SK-MEL-5 (cell line): ENCODE results near the gene MKNK1. TPM values are rescaled to one million over a fixed set of nuclear protein-coding genes. Genes with fewer than 3 reads are reported as not detected.

Experiments
- DNase-seq: peaks from one replicate; pipeline ENCODE4 v3.0.0-alpha.2; 2016; ENCODE audit warnings: low read depth, low spot score
- in situ Hi-C: cut with HindIII; loops from 2 replicates; pipeline ENCODE4 v1.10.0; 2016; ENCODE audit warnings: low sequenced_read_pairs, high pct_unique_total_duplicates, low pct_unique_long_range_greater_than_20kb
- total RNA-seq: library from RNA; depleted of rRNA; stranded (reverse); fragments of >200 nt; shearing (Covaris generic); gene quantifications from 2 replicates; pipeline ENCODE4 v1.2.3, GENCODE V29; 2014

MKNK1 gene
- total RNA-seq, 1 experiment from 2014 or later, result 16.2 TPM

DNA sequence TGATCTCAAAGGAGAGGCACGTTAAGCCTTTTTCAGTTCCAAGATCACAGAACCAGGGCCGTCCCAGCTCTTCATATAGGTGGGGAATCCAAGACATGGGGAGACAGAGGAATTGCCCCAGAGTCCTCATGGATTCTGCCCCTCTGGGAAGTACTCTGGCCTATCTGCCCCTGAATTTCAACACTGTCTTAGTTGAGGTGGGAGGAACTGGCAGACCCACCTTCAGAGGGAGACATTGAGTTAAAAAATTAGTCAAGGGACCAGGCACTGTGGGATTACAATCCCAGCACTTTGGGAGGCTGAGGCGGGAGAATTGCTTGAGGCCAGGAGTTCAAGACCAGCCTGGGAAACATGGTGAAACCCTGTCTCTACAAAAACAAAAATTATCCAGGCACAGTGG lies 50.6 kb downstream of the MKNK1 start:
- DNase-seq, result no peak
- in situ Hi-C loops, result no loop called here

DNA sequence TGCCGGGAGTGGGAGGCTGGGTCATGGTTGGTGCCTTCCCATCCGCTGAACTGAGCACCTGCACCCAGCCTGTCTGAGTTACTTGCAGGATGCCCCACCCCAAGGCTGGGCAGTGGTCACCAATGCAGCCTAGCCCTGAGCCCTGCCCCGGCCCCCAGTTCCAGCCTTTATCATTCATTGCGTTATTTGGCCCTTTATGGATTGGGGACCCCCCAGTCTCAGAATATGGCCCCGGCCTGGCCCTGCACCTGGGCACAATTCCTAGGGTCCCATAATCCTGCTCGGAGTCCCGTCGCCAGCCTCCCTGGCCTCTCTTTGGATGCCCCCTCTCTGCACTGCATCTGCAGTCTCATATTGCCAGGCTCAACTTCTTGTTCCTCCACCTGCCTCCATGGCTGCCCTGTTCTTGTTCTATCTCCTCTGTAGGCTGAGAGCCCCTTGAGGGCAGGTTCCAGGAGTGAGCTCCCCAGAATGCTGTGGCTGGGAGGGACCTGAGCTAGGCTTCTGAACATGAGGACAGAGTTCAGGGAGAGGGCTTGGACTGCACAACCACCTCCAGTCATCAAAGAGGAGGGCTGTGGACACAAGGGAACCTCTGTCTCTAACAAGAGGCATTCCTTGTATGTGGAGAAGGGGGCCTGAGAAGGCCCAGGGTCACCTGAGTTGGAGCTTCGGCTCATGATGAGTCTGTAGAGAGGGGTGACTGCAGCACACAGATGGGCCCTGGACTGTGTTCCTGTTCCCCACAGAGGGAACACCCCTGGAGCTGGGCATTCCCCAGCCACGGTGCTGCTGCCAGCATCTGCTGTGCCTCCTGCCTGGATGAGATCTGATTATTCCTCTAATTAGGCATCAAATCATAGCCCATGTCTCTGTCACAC lies 51.5 kb downstream of the MKNK1 start:
- in situ Hi-C loops, result no loop called here
- DNase-seq, result peak; percentile 55

DNA sequence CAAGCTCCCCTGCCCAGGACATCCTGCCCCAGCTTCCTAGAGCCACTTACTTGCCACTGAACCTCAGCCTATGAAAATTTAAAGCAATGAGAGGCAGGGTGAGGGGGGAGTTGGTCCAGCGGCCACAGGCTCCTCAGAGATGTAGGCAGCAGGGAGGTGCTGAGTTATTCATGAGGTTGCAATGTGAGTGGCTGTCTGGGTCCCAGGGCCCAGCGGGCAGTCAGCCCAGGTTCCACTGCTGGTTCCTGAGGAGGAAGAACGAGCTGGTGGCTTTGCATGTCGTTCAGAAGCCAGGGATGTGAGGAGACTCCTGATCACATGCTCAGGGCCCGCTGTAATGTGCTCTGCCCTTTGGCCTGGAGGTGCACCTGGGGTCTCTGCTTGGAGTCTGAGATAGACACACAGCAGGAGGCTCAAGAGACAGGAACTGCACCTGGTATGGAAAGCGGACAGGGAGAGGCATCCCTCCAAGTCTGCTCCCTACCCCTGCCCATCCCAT lies 52.4 kb downstream of the MKNK1 start, which contains the start of gene KNCN:
KNCN (minus strand) TSS at position 51 of the 499 bp plus-strand sequence. CDS start 432 bp downstream, outside the sequence.
- in situ Hi-C loops, result no loop called here
- no peak for DNase-seq

DNA sequence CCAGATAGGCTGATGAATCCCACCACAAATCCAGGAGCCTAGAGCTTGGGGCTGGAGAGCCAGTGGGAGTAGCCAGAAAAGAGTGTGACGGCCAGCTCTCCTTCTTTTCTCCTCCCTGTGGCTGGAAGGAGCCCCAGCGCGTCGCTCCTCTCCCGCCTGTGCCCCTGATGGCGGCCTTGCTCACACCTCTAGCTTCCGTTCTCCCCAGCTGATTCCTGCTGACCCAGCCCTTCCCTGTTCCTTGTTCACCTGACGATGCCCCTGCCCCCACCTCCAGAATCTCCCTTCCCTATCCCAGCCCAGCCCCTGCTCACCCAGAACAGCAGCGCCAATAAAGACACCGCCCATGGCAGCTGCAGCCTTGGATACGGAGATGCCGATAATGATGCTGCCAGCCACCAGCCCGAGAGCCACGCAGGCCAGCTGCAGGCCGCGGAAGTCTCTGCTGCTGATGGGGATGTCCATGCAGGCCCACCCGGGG lies 53.3 kb downstream of the MKNK1 start:
- DNase-seq, result no peak
- in situ Hi-C loops, result no loop called here

GRCh38 chr1:46549697-46550681 lies 54.1 kb downstream of the MKNK1 start:
- no peak for DNase-seq
- in situ Hi-C loops, result no loop called here

GRCh38 chr1:46547481-46548383 lies 56.3 kb downstream of the MKNK1 start:
- DNase-seq, result peak; percentile 80
- in situ Hi-C loops, result no loop called here

DNA sequence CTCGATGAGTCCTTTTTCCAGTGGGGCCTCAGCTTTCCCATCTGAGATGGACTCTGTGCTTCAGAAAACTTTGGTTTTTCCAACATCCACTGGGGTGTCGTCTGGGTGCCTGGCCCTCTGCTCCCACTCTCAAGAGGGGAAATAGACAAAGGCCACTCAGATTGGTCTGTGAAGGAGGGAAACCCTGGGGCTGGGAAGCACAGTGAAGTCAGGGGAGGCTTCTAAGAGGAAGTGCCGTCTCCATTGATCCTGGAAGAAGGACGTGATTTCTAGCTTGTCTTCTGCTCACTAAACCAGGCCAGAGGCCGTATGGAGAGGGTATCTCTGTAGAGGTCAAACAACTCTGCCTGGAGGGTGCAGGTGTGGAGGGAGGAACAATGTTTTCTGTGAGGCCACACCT lies 57.9 kb downstream of the MKNK1 start:
- DNase-seq, result no peak
- in situ Hi-C loops, result no loop called here

- DNase-seq, result no peak
- in situ Hi-C loops, result no loop called here
Observed at GRCh38 chr1:46545784-46546183, 58.3 kb downstream of the MKNK1 start.

DNA sequence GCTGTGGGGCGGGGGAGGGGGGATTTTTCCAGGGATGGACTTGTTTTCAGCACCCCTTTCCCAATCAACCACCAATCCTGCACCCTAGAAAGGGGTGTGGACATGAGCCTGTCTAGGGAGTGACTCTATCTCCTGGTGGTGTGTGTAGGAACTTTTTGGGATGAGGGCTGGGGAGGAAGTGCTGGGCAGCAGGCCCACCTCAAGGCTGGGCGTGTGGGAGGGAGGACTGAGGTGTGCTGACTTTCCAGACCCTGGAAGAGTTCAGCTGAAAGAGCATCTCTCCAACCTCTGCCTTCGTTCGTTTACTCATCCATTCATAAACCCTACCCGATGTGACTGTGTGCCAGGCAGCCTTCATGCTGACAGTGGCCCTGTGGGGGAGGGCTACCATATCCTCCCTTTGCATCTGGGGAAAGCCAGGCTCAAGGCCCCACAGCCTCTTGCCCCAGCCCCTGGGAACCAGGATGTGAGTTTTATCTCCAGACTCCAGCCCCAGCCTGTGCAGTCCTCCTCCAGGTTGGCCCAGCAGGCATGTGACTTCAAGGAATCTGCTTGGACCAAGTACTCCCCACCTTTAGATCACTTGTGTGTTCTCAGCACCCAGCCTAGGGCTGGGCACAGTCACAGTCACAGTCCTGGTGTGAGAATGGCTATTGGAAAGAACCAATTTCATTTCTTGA lies 59.4 kb downstream of the MKNK1 start:
- in situ Hi-C loops, result no loop called here
- no peak for DNase-seq

- no peak for DNase-seq
- in situ Hi-C loops, result no loop called here
Observed at GRCh38 chr1:46543761-46544560, 60.1 kb downstream of the MKNK1 start.

GRCh38 chr1:46543382-46543760 lies 60.7 kb downstream of the MKNK1 start:
- in situ Hi-C loops, result no loop called here
- DNase-seq, result no peak

GRCh38 chr1:46539972-46540371 lies 64.1 kb downstream of the MKNK1 start:
- DNase-seq, result no peak
- in situ Hi-C loops, result no loop called here

DNA sequence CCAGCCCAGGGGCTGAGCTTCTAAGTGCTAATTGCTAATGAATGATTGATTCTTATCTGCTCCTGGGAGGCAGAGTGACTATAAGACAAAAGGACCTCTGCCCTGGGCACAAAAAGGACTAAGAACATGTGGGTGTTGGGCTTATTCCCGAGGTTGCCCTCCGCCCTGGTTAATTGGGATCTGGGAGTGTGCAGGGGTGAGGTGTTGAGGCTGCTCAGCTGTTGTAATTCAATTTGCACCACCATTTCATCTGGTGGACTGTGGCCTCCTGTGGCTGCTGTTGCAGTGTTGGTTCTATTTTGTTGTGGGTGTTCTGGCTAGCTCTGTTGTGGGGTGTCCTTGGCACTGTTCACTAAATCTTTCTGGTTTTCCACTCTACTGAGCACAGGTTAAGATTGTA lies 65.9 kb downstream of the MKNK1 start:
- in situ Hi-C loops, result no loop called here
- DNase-seq, result no peak

- in situ Hi-C loops, result no loop called here
- no peak for DNase-seq
Observed at GRCh38 chr1:46537651-46538050, 66.4 kb downstream of the MKNK1 start.

DNA sequence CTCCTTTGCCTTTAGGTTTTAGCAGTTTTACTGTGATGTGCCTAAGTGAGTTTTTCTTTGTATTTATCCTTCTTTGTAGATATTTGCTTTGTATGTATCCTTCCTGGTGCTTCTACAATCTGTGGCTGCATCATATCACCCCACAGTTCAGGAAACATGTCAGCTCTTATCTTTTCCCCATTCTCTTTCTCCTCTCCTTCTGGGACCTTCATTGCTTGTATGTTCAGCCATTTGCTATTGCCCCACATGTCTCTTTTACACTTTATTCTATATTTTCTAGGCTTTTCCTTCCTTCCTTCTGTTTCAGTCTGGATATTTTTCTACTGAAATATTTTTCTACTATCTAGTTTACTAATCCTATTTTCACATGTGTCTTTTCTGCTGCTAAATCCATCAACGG lies 67.5 kb downstream of the MKNK1 start:
- DNase-seq, result no peak
- in situ Hi-C loops, result no loop called here

DNA sequence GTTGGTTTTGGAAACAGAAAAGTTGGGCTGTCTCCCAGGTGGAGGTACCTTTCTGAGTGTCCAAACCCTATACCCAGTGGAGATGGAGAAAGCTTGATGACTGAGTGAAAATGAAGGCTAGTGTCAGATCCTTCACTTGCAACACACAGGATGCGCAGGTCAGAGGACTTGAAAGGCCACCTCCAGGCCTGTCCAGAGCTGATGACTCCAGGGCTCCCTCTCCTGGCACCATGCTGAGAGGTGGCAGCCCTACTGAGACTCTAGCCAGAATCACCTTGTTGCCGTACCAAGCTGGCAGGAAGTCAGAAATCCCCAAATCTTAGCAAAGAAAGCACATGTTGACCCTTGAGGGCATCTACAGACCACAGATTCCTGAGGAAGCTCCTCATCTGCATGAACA lies 69.0 kb downstream of the MKNK1 start:
- in situ Hi-C loops, result no loop called here

More for the DNA sequence above, 69.0 kb downstream of the MKNK1 start:
- DNase-seq, result peak; percentile 51
